GM12875 (cell line): ENCODE measurements around the gene LRRC71.

ENCODE experiments used
- H3K4me3 ChIP-seq: one replicate; pipeline ENCODE4 v1.5.1; 2011; ENCODE audit warnings: low read depth, low read length, control low read depth
- TF ChIP-seq, protein P1 (sequence below): IDR thresholded peaks from 2 replicates; pipeline ENCODE4 v1.5.1; 2011; ENCODE audit warnings: low read depth, mild to moderate bottlenecking, control low read depth, inconsistent platforms, low read length, moderate library complexity, borderline replicate concordance; ENCODE audit not compliant: insufficient read depth

The LRRC71 gene

DNA sequence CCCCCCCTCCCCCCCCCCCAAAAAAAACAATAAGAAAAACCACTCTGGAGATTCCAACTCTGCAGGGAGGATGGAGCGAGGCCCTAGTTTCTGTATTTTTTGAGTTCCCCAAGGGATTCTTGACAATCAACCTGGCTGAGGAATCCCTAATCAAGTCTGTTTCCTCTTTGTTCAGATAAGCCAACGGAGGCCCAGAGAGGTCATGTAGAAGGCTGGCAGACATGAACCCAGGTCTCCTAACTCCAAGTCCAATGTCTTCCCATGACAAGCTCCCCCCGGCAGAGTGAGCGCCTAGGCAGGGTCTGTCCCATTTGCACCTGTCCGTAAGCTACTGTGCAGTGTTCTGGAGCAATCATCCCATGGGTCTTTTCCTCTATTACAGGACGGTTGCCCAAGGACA, 39.5 kb downstream of the LRRC71 start:
- H3K4me3 ChIP-seq = no peak overlapping the region
- TF ChIP-seq, protein P1, sequence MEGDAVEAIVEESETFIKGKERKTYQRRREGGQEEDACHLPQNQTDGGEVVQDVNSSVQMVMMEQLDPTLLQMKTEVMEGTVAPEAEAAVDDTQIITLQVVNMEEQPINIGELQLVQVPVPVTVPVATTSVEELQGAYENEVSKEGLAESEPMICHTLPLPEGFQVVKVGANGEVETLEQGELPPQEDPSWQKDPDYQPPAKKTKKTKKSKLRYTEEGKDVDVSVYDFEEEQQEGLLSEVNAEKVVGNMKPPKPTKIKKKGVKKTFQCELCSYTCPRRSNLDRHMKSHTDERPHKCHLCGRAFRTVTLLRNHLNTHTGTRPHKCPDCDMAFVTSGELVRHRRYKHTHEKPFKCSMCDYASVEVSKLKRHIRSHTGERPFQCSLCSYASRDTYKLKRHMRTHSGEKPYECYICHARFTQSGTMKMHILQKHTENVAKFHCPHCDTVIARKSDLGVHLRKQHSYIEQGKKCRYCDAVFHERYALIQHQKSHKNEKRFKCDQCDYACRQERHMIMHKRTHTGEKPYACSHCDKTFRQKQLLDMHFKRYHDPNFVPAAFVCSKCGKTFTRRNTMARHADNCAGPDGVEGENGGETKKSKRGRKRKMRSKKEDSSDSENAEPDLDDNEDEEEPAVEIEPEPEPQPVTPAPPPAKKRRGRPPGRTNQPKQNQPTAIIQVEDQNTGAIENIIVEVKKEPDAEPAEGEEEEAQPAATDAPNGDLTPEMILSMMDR = no peak

DNA sequence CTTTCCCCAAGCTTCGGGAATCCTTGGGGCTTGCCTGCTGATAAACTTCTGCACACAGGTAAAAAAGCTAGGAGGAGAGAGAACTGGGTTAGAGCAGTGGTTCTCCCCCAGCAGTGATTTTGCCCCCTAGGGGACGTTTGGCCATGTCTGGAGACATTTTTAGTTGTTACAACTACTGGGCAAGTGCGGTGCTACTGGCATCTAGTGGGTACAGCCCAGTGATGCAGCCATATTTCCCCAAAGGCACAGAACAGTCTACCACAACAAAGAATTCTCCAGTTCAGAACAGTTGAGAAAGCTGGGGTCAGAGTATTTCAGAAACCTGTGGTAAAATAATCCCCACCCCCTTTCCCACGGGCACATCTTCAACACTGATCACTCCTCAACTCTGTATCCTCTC, 41.3 kb downstream of the LRRC71 start:
- no peak overlapping the region for H3K4me3 ChIP-seq
- TF ChIP-seq, protein P1 = peak; percentile 52; the same call in 1 of the 2 replicates

DNA sequence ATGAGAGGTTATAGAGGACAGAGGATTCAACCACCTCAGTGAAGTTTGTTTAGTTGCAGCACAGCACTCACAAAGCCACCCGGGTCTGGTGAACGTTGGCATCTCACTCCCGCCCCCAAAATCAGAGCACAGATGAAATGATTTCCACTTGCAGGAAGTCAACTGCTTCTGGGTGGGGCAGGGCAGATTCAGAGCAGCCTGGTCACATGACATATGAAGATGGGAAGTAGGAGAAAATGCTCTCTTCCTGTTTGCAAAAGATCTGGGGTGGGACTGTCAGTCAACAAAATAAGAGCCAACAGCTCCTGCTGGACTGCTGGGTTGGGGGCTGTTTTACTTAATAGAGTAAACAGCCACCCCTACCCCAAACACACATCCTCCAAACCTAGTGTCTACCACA, 43.2 kb downstream of the LRRC71 start:
- TF ChIP-seq, protein P1 = no peak
- H3K4me3 ChIP-seq = no peak overlapping the region

DNA sequence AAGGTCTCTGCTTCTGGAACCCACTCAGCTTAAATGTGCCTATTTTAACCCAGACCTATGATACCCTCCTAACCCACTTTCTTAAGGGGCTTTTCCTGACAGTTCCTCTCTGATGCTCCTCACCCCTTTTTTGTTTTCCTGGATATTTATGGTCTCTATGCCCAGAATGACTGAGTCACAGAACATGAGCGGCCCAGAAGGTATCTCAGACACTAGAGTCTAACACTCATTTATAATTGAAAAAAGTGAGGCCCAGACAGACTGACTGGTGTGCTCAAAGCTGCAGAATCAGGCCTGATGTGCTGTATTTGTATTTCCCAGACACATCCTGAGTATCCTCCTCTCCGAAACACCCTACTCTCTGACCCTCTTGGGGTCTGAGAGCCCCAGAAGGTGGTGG, 44.0 kb downstream of the LRRC71 start:
- H3K4me3 ChIP-seq = no peak overlapping the region
- TF ChIP-seq, protein P1 = no peak

DNA sequence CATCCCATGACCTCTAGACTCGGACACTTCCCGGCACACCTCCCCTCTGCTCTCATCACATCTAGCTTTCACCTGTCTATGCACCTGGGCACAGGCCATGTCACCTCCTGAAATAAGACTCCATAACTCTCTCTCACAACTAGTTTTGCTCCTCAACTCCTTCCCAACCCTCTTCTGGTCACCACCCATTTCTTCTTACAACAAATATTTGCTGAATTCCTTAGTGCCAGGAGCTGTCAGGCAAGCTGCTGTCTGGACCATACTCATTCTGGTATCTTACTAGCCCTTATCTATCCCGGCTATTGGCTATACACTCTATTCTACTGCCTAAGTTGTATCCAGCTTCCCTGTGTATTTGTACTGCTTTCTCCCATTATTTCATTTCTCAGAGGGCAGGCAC, 49.1 kb downstream of the LRRC71 start:
- TF ChIP-seq, protein P1 = no peak

DNA sequence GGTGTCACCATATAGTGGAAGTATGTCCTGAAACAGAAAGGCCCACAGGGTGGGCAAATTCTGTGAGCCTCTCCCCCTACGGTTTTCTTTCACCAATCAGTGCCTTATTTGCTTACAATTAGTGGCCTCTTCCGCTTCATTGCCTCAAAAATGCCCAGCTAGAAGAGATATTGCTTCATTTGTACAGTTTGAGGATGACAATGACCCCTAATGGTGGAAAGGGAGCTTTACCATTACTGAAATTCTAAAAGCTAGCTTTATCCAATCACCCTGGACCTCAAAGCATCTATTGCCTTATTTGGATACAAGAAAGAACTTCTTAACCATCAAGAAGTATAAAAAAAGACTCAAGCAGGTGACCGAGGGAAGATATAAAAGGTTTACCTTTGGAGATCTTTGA, 49.6 kb downstream of the LRRC71 start:
- no peak overlapping the region for H3K4me3 ChIP-seq
- TF ChIP-seq, protein P1 = no peak

More for the DNA sequence above, 49.1 kb downstream of the LRRC71 start:
- no peak overlapping the region for H3K4me3 ChIP-seq

DNA sequence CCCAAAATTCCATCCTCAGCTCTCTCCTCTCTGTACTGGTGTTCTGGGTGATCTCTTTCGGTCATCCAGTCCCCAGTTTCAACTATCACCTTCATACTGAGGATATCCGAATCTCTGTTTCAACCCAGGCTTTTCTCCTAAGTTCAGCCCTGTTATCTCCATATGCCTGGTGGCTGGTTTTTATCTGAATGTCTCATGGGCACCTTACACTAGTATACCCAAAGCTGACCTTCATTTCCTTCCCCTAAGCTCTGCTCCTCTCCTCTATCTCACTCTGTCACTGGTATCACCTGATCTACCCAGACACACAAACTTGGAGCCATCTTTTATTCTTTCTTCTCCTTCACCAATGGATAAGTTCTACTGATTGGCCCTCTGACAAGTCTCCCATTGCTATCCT, 53.0 kb downstream of the LRRC71 start:
- TF ChIP-seq, protein P1 = no peak
- H3K4me3 ChIP-seq = no peak overlapping the region
